Stimulated activated CD4-positive, alpha-beta T cell treated with anti-CD3 and anti-CD28 coated beads, Interleukin-4, amount 100 ng/mL, for 1 hour (primary cell): Measurements from ENCODE around the gene CLEC16A.
A peak's percentile ranks its signal among the peaks of the same experiment; 100 is the strongest.

Experiments
- DNase-seq: peaks from one replicate; pipeline ENCODE4 v3.0.0-alpha.2; 2020

Gene CLEC16A

DNA sequence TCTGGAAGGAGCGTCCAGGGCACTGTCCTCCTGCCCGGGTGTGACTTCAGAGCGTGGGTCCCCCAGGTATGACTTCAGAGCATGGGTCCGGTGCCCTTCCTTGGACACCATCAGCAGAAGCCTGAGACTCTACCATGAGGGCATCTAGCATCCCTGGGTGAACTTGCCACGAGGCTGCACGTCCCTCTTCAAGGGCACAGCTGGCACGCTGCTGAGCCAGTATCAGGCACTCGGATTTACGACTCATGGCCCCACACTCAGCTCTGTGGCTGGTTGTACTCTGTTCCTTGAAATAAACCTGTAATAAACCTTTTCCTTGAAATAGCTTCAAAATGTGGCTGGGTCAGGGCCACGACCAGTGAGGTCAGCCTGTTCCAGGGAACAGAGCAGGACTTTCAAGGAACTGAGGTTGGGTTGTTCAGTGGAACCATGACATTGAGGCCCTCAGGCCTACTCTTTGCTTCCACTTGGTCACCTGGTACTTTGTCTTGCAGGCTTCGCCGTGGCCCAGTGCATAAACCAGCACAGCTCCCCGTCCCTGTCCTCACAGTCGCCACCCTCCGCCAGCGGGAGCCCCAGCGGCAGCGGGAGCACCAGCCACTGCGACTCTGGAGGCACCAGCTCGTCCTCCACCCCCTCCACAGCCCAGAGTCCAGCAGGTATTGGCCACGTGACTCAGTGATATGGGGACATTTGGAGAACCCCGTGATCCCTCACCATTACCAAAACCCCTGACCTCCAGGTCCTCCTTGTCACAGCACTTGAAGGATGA, 221.7 kb downstream of the CLEC16A start:
- DNase-seq, result no peak

DNA sequence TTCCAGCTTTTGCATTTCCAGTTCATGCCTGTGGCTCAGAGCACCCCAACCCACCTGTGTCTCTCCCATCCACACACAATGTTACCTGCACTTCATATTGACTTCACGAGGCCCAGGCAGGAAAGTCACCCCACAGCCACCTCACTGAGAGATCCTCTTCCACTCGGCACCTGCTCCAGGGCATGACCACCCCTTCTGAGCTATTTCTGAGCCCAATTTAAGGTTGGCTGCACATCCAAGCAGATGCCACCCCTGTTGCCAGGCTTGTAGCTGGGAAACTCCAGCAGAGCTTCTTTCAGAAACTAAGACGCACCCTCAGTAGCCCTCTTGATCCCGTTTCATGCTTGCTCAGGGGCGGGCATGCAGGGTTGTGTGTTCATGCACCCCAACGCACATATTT, 223.2 kb downstream of the CLEC16A start:
- DNase-seq, result no peak

DNA sequence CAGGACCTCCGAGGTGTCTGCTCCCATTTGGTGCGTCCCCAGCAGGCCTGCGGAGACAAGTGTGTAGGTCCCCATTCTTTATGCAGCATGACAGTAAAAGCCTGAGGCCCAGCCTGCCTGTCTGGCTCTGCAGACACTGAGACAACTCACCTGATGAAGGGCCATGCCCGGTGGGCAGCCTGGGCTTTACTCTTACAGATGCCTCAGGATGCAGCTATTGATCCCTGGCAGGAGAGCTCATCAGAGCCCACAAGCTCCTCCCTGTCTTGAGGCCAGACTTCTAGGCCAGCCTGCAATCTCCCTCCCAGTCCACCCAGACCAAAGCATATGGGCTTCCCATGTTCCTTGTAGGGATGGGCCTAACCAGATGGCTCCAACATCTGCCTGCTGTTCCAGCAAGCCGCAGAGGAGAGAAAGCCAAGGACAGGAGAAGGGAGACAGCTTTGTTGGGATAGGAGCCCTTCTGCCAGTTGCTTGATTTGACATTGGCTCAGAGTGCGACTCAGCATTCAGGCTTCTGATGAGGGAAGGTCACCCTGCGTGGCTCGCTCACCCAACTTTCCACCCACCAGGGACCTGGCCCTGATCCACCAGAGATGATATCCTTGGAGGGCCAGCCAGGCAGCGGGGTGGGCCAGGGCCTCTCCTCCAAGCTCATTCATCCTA, 224.2 kb downstream of the CLEC16A start:
- DNase-seq, result no peak

DNA sequence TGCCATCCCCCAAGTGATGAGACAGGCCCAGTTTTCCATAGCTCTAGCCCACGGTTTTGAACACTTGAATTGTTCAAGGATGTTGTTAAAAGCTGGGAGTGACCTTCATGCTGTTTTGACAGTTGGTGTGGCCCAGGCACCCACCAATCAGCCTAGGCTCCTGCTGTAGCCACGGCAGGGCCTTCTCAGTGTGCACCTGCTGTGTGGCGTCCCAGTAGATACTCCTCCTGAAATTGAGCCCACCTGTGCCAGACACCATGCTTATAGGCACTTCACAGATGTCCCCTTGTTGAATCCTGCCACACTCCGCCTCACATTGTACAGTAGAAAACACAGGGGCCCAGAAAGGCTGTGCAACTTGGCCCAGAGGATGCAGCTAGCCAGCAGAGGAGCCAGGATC, 225.3 kb downstream of the CLEC16A start:
- no peak for DNase-seq

DNA sequence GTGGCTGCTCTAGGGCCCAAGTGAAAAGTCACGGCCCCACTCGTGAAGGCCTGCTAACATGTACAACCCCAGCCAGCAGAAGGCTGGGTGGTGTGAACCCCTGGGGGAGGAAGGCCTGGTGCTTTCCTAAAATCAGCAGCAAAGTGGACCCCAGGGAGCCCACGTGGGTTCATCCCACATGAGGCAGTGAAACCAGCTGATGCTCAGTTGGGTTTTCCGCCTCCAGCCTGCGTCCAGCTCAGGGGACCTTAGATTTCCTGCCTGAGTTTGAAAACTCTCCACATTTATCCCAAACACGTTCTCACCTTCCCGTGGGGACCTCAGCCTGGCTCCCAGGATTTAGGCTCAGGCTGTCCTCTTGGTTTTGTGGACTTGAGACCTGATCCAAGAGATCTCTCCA, 225.8 kb downstream of the CLEC16A start:
- no peak for DNase-seq

DNA sequence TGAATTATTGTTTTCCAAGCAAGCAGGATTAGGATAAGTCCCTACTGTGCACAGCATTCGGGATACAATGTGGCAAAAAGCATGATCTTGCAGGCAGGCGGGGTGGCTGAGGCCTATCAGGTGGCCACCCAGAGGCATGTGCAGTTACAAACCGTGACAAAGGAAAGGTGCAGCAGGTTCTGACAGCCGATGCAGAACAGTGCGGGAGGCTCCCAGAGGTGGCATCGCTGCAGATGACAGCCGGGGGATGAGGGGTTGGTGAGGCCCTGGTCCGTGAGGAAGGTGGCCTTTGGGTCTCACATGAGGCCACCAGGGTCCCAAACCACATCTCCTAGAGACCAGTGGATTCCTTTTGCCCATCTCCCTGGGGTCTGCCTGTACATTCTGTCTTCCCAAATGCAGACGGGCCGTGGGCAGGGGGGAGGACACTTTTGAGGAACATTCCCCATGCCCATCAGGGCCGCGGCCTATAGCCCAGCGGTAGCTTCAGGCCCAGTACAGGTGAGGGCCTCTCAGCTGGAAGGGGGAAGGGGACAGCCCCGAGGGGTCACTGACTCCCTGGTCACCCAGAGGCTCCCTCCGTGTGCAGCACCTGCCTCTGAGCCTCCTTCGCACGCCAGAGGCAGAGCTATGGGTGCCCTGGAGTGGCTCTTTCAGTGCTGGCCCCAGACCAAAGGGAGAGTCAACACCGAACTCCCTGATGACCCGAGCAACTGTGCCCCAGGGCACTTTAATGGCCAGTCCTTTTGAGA, 226.5 kb downstream of the CLEC16A start:
- DNase-seq, result no peak

DNA sequence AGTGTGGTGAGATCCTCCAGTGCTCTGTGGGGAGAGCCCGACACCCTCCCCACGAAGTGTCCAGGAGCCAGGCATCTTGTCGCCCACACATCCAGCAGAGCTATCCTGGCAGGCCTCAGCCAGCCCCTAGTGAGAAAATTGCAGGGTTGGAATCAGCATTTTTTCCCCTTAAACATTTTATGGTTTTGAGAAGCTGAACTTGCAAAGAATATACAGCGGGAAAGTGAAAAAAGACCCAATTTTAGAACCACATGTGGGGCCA, 227.0 kb downstream of the CLEC16A start:
- no peak for DNase-seq

DNA sequence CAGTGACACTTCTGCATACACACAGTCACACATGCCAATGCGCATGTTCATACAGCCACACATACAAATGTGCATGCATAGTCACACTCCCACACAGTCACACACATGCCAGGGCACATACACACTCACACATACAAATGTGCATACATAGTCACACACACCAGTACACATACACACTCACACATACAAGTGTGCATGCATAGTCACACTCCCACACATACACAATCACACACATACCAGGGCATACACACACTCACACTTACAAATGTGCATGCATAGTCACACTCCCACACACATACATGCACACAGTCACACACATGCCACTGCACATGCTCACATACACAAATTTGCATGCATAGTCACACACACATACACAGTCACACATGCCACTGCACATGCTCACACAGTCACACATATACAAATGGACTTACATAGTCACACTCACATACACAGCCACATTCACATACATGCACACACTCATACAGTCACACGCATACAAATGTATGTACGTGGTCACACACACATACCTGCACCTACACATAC, 227.5 kb downstream of the CLEC16A start:
- DNase-seq, result no peak

DNA sequence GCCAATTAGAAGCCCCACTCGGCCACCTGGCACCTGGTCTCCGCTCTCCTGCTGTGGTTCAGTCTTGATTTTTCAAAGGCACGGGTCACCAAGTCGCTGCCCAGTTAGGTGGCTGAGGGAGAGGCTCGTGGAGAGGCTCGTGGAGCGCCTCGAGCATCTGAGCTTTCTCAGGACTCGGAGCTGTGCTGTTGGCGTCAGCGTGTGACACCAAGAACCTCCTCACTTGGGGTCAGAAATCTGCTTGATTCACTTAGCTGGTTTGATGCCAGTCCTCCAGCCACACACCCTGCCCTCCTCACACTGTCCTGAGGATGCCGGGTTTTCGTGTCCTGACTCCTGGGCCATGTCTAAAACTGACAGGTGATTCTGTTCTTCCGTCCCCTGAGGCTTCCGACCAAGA, 229.1 kb downstream of the CLEC16A start:
- DNase-seq, result no peak

DNA sequence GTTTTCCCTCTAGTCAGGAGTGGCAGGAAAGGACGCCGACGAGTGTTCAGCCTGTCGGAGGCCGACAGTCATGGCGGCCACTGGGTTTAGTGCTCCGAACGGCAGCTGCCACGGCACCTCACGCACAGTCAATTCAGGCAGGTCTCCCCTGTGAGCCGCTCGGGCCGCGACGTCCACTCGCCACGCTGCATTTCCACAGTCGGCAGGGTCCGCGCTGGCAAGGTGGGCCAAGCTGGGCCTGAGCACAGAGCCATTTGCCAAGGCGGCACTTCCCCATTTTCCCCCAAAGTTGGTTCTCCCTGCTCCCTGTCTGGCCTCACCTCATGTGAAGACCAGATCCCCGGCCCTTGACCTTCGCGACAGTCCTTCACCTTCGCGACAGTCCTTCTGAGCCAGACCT, 229.8 kb downstream of the CLEC16A start:
- no peak for DNase-seq

DNA sequence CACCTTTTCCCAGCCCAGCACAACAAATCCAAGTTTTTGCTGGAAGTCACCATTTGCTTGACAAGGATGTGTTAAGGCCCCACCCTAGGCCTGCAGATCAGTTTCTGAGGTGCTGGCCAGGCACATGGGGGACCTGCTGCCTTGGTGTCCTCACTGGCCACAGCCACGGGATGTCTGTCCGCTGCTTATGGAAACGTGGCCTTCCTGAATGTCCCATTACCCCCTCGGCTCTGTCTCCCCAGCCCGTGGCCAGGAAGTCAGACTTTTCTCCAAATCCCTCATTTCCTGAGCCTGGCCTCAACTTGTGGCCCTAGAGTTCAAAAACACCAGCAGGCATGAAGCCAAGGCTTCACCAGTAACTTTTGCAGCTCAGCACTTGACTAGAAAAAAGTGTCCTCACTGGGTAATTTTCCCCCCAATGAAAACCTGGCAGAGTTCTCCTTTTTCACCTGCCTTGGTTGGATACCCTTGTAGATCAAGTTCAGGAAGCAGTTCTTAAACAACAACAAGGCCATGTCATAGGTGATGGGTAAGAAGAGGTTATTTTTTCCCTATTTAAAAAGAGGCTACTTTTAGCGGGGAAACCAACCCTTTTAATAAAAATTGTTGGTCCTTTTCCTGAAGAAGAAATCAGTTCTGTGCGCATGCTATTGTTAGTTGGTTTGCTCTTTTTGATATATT, 230.9 kb downstream of the CLEC16A start:
- DNase-seq, result no peak

DNA sequence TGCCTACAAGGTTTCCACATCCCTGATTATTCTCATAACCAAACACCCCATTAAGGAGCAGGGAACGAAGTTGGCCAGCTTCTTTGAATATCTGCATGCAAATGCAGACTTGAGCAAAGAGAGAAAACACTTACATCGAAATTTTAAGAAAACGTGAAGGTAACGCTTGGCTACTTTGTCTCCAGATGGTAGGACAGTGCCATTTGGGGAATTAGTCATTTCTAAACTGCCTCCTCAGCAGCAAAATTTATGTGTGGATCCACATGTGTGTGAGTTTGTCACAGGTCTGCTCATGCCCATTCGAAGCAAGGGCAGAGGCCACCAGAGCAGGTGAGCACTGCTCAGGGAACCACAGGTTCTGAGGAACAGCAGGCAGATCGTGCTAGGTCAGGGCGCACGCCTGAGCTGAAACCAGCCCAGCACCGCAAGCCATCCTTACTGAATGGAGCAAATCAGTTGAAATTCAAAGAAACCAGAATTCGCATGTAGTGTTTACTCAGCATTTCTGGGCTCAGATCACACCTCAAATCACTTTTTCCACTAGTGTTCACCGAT, 231.5 kb downstream of the CLEC16A start:
- no peak for DNase-seq

DNA sequence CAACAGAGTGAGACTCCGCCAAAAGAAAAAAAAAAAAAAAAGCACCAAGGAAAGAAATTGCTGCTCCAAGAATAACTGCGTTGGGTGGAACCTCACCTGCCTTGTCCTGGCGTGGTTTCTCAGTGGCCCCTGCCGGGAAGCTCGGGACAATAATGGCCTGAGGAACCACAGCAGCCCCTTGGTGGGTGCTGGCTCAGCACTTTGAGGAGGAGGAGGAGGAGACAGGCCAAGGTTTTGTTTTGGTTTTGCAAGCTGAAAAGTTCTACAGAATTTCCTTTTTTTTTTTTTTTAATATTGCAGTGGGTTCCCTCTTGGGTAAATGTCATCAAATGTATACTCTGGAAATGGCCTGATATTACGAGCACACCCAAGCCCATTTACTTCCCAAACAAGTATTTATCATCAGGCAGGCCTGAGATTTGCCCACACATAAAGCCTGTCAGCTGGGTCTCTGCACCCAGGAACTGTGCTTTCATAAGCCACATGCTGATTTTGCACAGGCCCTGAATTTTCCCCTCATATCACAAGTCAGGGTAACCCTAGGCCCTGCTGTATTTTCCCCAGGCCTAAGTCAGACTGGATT, 233.3 kb downstream of the CLEC16A start:
- no peak for DNase-seq

DNA sequence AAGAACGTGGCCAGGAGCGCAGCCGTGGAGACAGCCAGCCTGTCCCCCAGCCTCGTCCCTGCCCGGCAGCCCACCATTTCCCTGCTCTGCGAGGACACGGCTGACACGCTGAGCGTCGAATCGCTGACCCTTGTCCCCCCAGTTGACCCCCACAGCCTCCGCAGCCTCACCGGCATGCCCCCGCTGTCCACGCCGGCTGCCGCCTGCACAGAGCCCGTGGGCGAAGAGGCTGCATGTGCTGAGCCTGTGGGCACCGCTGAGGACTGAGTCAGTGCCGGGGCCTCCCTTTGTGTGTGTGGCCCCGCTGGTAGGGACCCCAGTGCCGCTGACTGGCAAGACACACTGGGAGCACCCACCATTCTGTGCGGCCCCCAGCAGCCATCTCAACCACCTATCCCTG, 234.1 kb downstream of the CLEC16A start:
- no peak for DNase-seq

DNA sequence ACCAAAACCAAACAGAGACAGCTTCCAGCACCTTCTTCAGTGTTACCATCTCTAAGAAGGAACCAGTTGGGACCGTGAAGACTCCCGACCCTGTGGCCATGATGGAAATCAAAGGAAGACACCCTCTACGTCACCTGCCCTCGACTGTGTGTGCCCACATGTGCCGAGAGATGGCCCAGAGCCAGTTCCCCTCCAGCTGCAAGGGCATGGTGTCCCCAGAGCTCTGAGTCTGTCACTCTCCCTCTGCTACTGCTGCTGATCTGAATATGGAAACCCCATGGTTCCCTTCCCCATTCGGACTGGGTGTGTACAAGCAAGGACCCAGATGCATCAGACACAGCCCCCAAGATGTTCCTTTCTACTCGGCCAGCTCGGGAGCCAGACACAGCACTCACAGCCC, 235.2 kb downstream of the CLEC16A start:
- DNase-seq, result no peak

DNA sequence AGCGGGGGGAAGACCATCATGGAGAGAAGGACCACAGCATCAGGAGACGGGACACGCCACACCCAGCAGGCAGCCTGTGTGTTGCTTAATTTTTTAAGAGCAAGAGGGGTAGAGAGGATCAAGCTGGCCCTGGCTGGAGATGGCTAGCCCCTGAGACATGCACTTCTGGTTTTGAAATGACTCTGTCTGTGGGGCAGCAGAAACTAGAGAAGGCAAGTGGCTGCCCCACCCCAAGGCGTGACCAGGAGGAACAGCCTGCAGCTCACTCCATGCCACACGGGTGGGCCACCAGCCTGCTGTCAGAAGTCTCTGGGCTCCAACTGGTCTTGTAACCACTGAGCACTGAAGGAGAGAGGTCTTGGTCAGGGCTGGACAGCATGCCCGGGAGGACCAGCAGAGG, 236.1 kb downstream of the CLEC16A start:
- no peak for DNase-seq

DNA sequence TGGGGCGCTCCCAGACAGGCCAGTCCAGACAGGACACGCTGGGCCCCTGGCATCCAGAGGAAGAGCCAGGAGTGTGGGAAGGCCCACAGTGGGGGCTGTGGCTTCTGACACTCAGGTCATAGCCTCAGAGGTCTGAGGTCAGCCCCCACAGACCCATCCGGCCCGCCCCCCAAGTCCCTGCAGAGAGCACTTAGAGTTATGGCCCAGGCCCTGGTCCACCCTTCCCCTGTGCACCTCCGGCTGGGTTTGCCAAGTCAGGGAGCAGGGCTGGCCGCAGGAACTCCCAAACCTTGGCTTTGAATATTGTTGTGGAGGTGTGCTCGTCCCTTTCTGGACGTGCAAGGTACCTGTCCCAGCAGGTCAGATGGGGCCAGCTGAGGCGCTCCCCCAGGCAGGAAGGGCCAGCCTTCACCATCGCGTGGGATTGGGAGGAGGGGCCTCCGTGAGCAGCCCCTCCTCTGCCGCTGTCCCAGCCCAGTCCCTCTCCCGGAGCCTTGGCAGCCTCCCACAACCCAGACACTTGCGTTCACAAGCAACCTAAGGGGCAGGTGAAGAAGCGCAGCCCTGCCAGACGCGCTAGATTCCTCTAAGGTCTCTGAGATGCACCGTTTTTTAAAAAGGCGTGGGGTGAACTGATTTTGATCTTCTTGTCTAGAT, 237.0 kb downstream of the CLEC16A start:
- DNase-seq, result no peak

DNA sequence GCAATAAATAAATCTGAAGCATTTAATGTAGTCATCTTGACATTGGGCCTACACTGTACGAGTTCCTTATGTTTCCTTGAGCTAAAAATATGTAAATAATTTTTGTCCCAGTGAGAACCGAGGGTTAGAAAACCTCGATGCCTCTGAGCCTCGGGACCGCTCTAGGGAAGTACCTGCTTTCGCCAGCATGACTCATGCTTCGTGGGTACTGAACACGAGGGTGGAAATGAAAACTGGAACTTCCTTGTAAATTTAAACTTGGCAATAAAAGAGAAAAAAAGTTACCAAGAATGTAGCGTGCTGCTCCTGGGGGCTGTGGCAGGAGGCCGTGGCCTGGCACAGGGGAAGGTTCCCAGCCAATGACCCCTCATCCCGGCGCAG, 237.5 kb downstream of the CLEC16A start:
- DNase-seq, result peak; percentile 32

DNA sequence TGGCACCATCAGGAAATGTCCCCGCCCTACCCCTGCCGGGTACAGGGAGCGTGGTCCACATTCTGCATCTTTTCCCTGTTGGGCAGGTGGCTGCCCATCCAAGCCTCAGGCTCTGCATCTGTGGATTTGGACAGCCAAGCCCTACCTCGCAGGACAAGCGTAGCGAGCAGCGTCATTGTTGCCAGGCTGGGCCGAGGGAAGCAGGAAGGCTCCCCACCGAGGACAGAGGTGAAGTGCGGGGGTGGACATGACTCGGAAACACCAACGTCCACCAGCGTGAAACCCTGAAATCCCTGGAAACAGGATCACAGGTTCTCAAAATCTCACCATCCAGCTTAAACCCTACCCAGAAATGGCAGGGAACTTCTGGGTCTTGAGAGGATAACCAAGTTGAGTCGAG, 238.0 kb downstream of the CLEC16A start:
- no peak for DNase-seq

DNA sequence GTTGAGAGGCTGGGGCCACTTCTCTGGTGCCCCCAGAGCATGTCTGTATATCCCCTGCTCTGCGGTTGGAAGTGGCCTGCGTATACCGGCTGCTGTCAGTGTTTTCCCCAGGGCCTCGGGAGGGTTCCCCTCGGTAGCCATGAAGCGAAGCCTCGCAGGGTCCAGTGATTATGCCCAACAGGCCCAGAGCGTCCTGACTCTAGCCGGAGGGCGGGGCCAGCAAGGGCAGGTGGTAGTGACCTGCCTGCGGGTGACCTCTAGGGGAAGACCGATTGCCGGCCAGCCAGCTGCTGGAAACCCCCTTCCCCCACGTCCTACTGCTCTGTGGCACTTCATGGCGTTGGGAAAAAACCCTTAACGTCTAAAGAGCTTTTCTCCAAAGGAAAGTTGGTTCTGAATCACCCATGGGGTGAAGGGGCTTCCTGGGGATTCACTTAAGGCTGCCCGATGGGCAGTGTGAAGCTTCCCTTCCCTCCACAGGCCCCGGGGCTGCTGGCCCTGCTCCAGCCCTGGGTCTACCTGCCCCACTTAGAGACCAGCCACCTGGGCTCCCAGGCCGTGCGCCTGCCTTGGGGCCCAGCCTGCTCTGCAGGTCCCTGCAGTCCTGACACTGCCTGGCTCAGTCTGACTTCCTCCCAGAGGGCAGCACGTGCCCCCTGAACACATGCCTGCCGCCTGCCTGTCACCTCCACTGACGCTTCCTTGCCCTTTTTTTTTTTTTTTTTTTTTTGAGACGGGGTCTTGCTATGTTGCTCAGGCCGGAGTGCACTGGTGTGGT, 238.9 kb downstream of the CLEC16A start:
- no peak for DNase-seq

DNA sequence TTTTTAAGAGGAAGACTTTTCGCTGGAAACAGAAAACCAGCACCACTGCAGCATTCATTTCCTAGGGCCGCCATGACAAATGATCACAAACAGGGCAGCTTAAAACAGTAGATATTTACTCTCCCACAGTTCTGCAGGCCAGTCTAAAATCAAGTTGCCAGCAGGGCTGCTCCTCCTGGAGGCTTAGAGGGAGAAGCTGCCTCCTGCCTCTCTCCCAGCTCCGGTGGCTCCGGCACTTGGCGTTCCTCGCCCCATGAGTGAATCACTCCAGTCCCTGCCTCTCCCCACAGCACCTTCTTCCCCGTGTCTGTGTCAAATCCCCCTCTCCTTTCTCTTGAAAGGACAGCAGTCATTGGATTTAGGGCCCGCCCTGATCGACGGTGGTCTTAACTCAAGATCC, 239.6 kb downstream of the CLEC16A start:
- no peak for DNase-seq
